ENCODE measurements around the gene IRGC.

- TF ChIP-seq E2F1 (CRISPR knock-in tag; IDR thresholded peaks at IDR 0.05): no peak
- TF ChIP-seq CTCF (IDR thresholded peaks at IDR 0.05): no peak
- TF ChIP-seq MAX (CRISPR knock-in tag; IDR thresholded peaks at IDR 0.05): no peak
- TF ChIP-seq TEAD4 (CRISPR knock-in tag; IDR thresholded peaks at IDR 0.05): no peak
- TF ChIP-seq PRDM15 (CRISPR knock-in tag; IDR thresholded peaks at IDR 0.05): no peak
- TF ChIP-seq, protein P1, sequence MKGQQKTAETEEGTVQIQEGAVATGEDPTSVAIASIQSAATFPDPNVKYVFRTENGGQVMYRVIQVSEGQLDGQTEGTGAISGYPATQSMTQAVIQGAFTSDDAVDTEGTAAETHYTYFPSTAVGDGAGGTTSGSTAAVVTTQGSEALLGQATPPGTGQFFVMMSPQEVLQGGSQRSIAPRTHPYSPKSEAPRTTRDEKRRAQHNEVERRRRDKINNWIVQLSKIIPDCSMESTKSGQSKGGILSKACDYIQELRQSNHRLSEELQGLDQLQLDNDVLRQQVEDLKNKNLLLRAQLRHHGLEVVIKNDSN (CRISPR knock-in tag; IDR thresholded peaks at IDR 0.05): no peak
- TF ChIP-seq ZNF263 (CRISPR knock-in tag; IDR thresholded peaks at IDR 0.05; ENCODE audit: low read depth): no peak
- no peak for TF ChIP-seq CREB1 (CRISPR knock-in tag; IDR thresholded peaks at IDR 0.05)
- no peak for TF ChIP-seq TP53 (CRISPR knock-in tag; IDR thresholded peaks at IDR 0.05)
- TF ChIP-seq CBFB (CRISPR knock-in tag; IDR thresholded peaks at IDR 0.05; ENCODE audit: low read depth): no peak
- TF ChIP-seq IRF2 (CRISPR knock-in tag; IDR thresholded peaks at IDR 0.05; ENCODE audit: borderline replicate concordance, low read depth): no peak
- TF ChIP-seq, protein P2, sequence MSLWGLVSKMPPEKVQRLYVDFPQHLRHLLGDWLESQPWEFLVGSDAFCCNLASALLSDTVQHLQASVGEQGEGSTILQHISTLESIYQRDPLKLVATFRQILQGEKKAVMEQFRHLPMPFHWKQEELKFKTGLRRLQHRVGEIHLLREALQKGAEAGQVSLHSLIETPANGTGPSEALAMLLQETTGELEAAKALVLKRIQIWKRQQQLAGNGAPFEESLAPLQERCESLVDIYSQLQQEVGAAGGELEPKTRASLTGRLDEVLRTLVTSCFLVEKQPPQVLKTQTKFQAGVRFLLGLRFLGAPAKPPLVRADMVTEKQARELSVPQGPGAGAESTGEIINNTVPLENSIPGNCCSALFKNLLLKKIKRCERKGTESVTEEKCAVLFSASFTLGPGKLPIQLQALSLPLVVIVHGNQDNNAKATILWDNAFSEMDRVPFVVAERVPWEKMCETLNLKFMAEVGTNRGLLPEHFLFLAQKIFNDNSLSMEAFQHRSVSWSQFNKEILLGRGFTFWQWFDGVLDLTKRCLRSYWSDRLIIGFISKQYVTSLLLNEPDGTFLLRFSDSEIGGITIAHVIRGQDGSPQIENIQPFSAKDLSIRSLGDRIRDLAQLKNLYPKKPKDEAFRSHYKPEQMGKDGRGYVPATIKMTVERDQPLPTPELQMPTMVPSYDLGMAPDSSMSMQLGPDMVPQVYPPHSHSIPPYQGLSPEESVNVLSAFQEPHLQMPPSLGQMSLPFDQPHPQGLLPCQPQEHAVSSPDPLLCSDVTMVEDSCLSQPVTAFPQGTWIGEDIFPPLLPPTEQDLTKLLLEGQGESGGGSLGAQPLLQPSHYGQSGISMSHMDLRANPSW (CRISPR knock-in tag; conservative IDR thresholded peaks at IDR 0.05; ENCODE audit: low read depth): no peak
Measured at GRCh38 chr19:43708716-43709115, 7.2 kb upstream of the IRGC start.
